ENCODE data around the gene GAN.

The GAN gene

GRCh38 chr16:81360135-81360534 is 45.4 kb downstream of the GAN start (continued):
- TF ChIP-seq IKZF3 (tag by site-specific recombination; IDR thresholded peaks at IDR 0.05) (no peak), ZNF274 (IDR thresholded peaks at IDR 0.05; ENCODE audit: low read length) (no peak), ZNF274 (tag by site-specific recombination; IDR thresholded peaks at IDR 0.05; ENCODE audit: borderline replicate concordance) (no peak), ZSCAN16 (tag by site-specific recombination; IDR thresholded peaks at IDR 0.05) (no peak), ZNF660 (tag by site-specific recombination; IDR thresholded peaks at IDR 0.05) (no peak), ZNF132 (tag by site-specific recombination; IDR thresholded peaks at IDR 0.05; ENCODE audit: borderline replicate concordance) (no peak), ZNF280C (tag by site-specific recombination; IDR thresholded peaks at IDR 0.05) (no peak)

- Histone ChIP-seq H3K4me3 (ENCODE audit: low read depth, low read length) (no peak overlapping the region), H3K27ac (ENCODE audit: extremely low read depth, low read depth, low read length) (no peak overlapping the region), H3K4me1 (ENCODE audit: control insufficient read depth, insufficient read depth, low read length) (no peaks in the 10 kb centered on the region), H3K9me3 (ENCODE audit: control insufficient read depth, insufficient read depth, low read depth, low read length) (no peaks in the 10 kb centered on the region), H3K36me3 (ENCODE audit: control insufficient read depth in 2 of 2, insufficient read depth in 1 of 2, low read length in 2 of 2) (peaks cover 16 to 69% of the 10 kb centered on the region in 2 experiments)
- CTCF ChIA-PET, result interaction anchor here (0.6 to 2.0 kb wide), 15 partner anchors 11 to 1795 kb away, joined by 3 to 18 read pairs (median 3); partner anchors contain the start of gene GAN
- no peak for TF ChIP-seq GLI4 (tag by site-specific recombination; IDR thresholded peaks at IDR 0.05)
- TF ChIP-seq ZNF580 (tag by site-specific recombination; IDR thresholded peaks at IDR 0.05), result no peak
- TF ChIP-seq PATZ1 (tag by site-specific recombination; IDR thresholded peaks at IDR 0.05), result no peak
- no peak for TF ChIP-seq ZNF558 (tag by site-specific recombination; IDR thresholded peaks at IDR 0.05)
- TF ChIP-seq TSHZ1 (tag by site-specific recombination; IDR thresholded peaks at IDR 0.05; ENCODE audit: borderline replicate concordance), result no peak
- TF ChIP-seq ZBTB21 (tag by site-specific recombination; IDR thresholded peaks at IDR 0.05), result no peak
- no peak for TF ChIP-seq ZNF704 (tag by site-specific recombination; IDR thresholded peaks at IDR 0.05)
- no peak for TF ChIP-seq ZNF626 (tag by site-specific recombination; IDR thresholded peaks at IDR 0.05)
- no peak for TF ChIP-seq ZNF148 (tag by site-specific recombination; IDR thresholded peaks at IDR 0.05; ENCODE audit: borderline replicate concordance)
- TF ChIP-seq SCRT2 (tag by site-specific recombination; IDR thresholded peaks at IDR 0.05), result no peak
- TF ChIP-seq PBX3 (CRISPR knock-in tag; IDR thresholded peaks at IDR 0.05), result no peak
- TF ChIP-seq REST (tag by site-specific recombination; IDR thresholded peaks at IDR 0.05), result no peak
- POLR2A ChIA-PET, result no interaction called here
These were observed 51.0 kb downstream of the GAN start for GRCh38 chr16:81365731-81366130.
